Measurements from ENCODE around the gene KIF1A.

DNA sequence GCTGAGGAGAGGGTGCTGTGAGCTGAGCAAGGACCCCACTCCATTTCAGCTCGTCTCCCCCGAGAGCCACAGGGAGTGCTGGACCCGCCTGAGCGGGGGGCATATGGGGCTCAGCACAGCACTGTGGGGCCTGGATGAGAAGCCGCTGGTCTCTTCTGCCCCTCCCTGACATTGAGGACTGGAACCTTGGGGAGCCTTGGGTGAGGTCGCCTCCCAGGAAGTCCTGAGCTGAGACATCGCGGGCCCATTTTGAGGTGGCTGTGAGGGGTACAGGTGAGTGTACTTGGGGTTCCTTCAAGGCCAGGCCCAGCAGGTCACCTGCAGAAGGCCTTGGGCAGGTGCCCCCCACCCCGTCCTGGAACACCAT, 131.5 kb downstream of the KIF1A start:
- TF ChIP-seq, protein P1, sequence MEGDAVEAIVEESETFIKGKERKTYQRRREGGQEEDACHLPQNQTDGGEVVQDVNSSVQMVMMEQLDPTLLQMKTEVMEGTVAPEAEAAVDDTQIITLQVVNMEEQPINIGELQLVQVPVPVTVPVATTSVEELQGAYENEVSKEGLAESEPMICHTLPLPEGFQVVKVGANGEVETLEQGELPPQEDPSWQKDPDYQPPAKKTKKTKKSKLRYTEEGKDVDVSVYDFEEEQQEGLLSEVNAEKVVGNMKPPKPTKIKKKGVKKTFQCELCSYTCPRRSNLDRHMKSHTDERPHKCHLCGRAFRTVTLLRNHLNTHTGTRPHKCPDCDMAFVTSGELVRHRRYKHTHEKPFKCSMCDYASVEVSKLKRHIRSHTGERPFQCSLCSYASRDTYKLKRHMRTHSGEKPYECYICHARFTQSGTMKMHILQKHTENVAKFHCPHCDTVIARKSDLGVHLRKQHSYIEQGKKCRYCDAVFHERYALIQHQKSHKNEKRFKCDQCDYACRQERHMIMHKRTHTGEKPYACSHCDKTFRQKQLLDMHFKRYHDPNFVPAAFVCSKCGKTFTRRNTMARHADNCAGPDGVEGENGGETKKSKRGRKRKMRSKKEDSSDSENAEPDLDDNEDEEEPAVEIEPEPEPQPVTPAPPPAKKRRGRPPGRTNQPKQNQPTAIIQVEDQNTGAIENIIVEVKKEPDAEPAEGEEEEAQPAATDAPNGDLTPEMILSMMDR (conservative IDR thresholded peaks at IDR 0.05; ENCODE audit: low read length), result no peak
- TF ChIP-seq EZH2phosphoT487 (IDR thresholded peaks at IDR 0.05; ENCODE audit: borderline replicate concordance), result no peak
